SK-N-SH (cell line): Measurements from ENCODE around the gene XPR1. TPM values are rescaled to one million over a fixed set of nuclear protein-coding genes. Genes with fewer than 3 reads are reported as not detected.

Source experiments
- CTCF ChIA-PET: fragments of 300-600, 350-600 bp; formaldehyde crosslinking; extraction: SDS; loops from one replicate; lab custom pipeline; 2021; lab: Yijun Ruan, JAX
- POLR2A ChIA-PET: fragments of 350-600 bp; sonication (Branson Sonifier 250); formaldehyde crosslinking; extraction: SDS; loops from one replicate; lab custom pipeline; 2020; ENCODE audit warnings: antibody characterized with exemption, inconsistent platforms; lab: Yijun Ruan, JAX
- DNase-seq: peaks from one replicate; pipeline ENCODE4 v3.0.0; 2012
- H2AFZ ChIP-seq: fragments of 200-600 bp; sonication (generic); 2 replicates; pipeline ENCODE4 v1.8.1; 2016; ENCODE audit warnings: antibody characterized with exemption, mild to moderate bottlenecking, low read depth
- H3F3A ChIP-seq: fragments of 200-600 bp; sonication (generic); replicated peaks from 2 replicates; pipeline ENCODE3; 2016; ENCODE audit warnings: antibody characterized with exemption, mild to moderate bottlenecking; ENCODE audit not compliant: insufficient read depth
- H3K27ac ChIP-seq, 2 experiments: fragments of 200-500 bp in 1 of 2; fragments of 200-600 bp in 1 of 2; sonication (Bioruptor generic) in 1 of 2; sonication (generic), shearing (Covaris generic) in 1 of 2; 2 replicates each; pipeline versions ENCODE4 v1.5.1 to v1.6.1; 2014 to 2016; ENCODE audit warnings: low read depth in 2 of 2, inconsistent platforms in 1 of 2, low read length in 1 of 2, mild to moderate bottlenecking in 1 of 2, mixed read lengths in 1 of 2
- H3K27me3 ChIP-seq: fragments of 200-600 bp; sonication (generic), shearing (Covaris generic); 2 replicates; pipeline ENCODE4 v1.6.1; 2016; ENCODE audit warnings: mixed run types; ENCODE audit not compliant: insufficient read depth
- H3K36me3 ChIP-seq, 2 experiments: fragments of 200-500 bp in 1 of 2; fragments of 200-600 bp in 1 of 2; sonication (Bioruptor generic) in 1 of 2; sonication (generic) in 1 of 2; replicated peaks in 1 of 2; 2 replicates each; pipeline versions ENCODE3 to v1.5.1; 2014 to 2016; ENCODE audit warnings: low read length in 1 of 2, mild to moderate bottlenecking in 1 of 2; ENCODE audit not compliant: insufficient read depth in 2 of 2, control insufficient read depth in 1 of 2
- H3K4me1 ChIP-seq, 2 experiments: fragments of 200-500 bp in 1 of 2; fragments of 200-600 bp in 1 of 2; sonication (Bioruptor generic) in 1 of 2; sonication (generic), shearing (Covaris generic) in 1 of 2; 2 replicates each; pipeline versions ENCODE4 v1.5.1 to v1.6.1; 2014 to 2016; ENCODE audit warnings: low read depth in 1 of 2, low read length in 1 of 2, mixed run types in 1 of 2; ENCODE audit not compliant: insufficient read depth in 2 of 2, control insufficient read depth in 1 of 2
- H3K4me2 ChIP-seq: fragments of 200-600 bp; sonication (generic), shearing (Covaris generic); 2 replicates; pipeline ENCODE4 v1.6.1; 2017; ENCODE audit warnings: mixed run types
- H3K4me3 ChIP-seq, 2 experiments: fragments of 200-500 bp in 1 of 2; fragments of 200-600 bp in 1 of 2; sonication (Bioruptor generic) in 1 of 2; sonication (generic), shearing (Covaris generic) in 1 of 2; 2 replicates each; pipeline versions ENCODE4 v1.5.1 to v1.8.1; 2014 to 2016; ENCODE audit warnings: low read depth in 2 of 2, inconsistent platforms in 1 of 2, low read length in 1 of 2, mild to moderate bottlenecking in 1 of 2, mixed read lengths in 1 of 2, moderate library complexity in 1 of 2
- H3K79me2 ChIP-seq: fragments of 200-600 bp; sonication (generic); 2 replicates; pipeline ENCODE4 v1.8.1; 2017; ENCODE audit warnings: mild to moderate bottlenecking; ENCODE audit not compliant: insufficient read depth
- H3K9ac ChIP-seq: fragments of 200-600 bp; sonication (generic); 2 replicates; pipeline ENCODE4 v1.6.1; 2017; ENCODE audit warnings: mixed run types
- H3K9me2 ChIP-seq: fragments of 200-600 bp; sonication (generic); 2 replicates; pipeline ENCODE4 v1.6.1; 2017; ENCODE audit warnings: mixed run types
- H3K9me3 ChIP-seq: fragments of 200-600 bp; sonication (generic); 2 replicates; pipeline ENCODE4 v1.6.1; 2017; ENCODE audit warnings: mixed run types, mild to moderate bottlenecking, moderate library complexity
- H4K20me1 ChIP-seq: fragments of 200-600 bp; sonication (generic); 2 replicates; pipeline ENCODE4 v1.6.1; 2017; ENCODE audit warnings: mild to moderate bottlenecking, mixed run types; ENCODE audit not compliant: insufficient read depth
- CHD2 ChIP-seq: fragments of 150-350 bp; IDR thresholded peaks from 2 replicates; pipeline ENCODE4 v1.6.1; 2018; ENCODE audit warnings: low read length; ENCODE audit not compliant: partially characterized antibody
- ELF1 ChIP-seq: IDR thresholded peaks from 2 replicates; pipeline ENCODE4 v1.4.0; 2012
- EZH2phosphoT487 ChIP-seq: fragments of 200-600 bp; sonication (generic); IDR thresholded peaks from 2 replicates; pipeline ENCODE4 v1.6.1; 2017; ENCODE audit warnings: low read depth, mixed run types, mild to moderate bottlenecking, antibody characterized with exemption, moderate library complexity, borderline replicate concordance
- FOXJ3 ChIP-seq: sonication (generic); formaldehyde crosslinking; IDR thresholded peaks from 2 replicates; pipeline ENCODE4 v1.5.1; 2020; ENCODE audit warnings: mild to moderate bottlenecking, missing genetic modification reagents
- FOXM1 ChIP-seq: IDR thresholded peaks from 2 replicates; pipeline ENCODE4 v1.4.0; 2012; ENCODE audit warnings: low read depth, mild to moderate bottlenecking
- MEF2A ChIP-seq: IDR thresholded peaks from 2 replicates; pipeline ENCODE4 v1.4.0; 2012; ENCODE audit warnings: low read depth, borderline replicate concordance
- MXI1 ChIP-seq: IDR thresholded peaks from 2 replicates; pipeline ENCODE4 v1.6.1; 2012; ENCODE audit warnings: mild to moderate bottlenecking, low read depth, low read length, improper control_type of control experiment
- NFIC ChIP-seq: IDR thresholded peaks from 2 replicates; pipeline ENCODE4 v1.4.0; 2012; ENCODE audit warnings: borderline replicate concordance
- NRF1 ChIP-seq: IDR thresholded peaks from 2 replicates; pipeline ENCODE4 v1.6.1; 2012; ENCODE audit warnings: low read depth, mild to moderate bottlenecking, low read length
- PBX3 ChIP-seq: IDR thresholded peaks from 2 replicates; pipeline ENCODE4; 2012
- POLR2AphosphoS5 ChIP-seq: IDR thresholded peaks from 2 replicates; pipeline ENCODE4 v1.6.1; 2012; ENCODE audit warnings: low read depth, low read length
- RAD21 ChIP-seq: IDR thresholded peaks from 2 replicates; pipeline ENCODE4 v1.6.1; 2012; ENCODE audit warnings: mild to moderate bottlenecking, low read length
- RFX5 ChIP-seq: IDR thresholded peaks from 2 replicates; pipeline ENCODE4 v1.6.1; 2012; ENCODE audit warnings: mild to moderate bottlenecking, improper control_type of control experiment, low read length
- RXRA ChIP-seq: IDR thresholded peaks from 2 replicates; pipeline ENCODE4 v1.4.0; 2012; ENCODE audit warnings: low read depth, mild to moderate bottlenecking, borderline replicate concordance
- SIN3A ChIP-seq: IDR thresholded peaks from 2 replicates; pipeline ENCODE4 v1.6.1; 2012; ENCODE audit warnings: low read depth, mild to moderate bottlenecking, low read length, moderate library complexity, borderline replicate concordance
- TAF1 ChIP-seq: IDR thresholded peaks from 2 replicates; pipeline ENCODE4 v1.6.1; 2012; ENCODE audit warnings: low read depth, mild to moderate bottlenecking, low read length, moderate library complexity, borderline replicate concordance
- USF1 ChIP-seq: IDR thresholded peaks from 2 replicates; pipeline ENCODE4 v1.4.0; 2012; ENCODE audit warnings: low read depth, borderline replicate concordance
- YY1 ChIP-seq: IDR thresholded peaks from 2 replicates; pipeline ENCODE4 v1.4.0; 2012; ENCODE audit warnings: low read depth, mild to moderate bottlenecking
- ZBTB33 ChIP-seq: IDR thresholded peaks from 2 replicates; pipeline ENCODE4 v1.4.0; 2012; ENCODE audit warnings: low read depth, borderline replicate concordance
- WGBS: methylation state at CpG from one replicate; pipeline ENCODE4 v1.1.6; 2017; ENCODE audit warnings: low lambda C conversion rate; 5-methylcytosine and 5-hydroxymethylcytosine counted together
- polyA plus RNA-seq, 3 experiments: library from polyadenylated mRNA; depleted of rRNA; stranded (reverse); fragments of >200 nt; gene quantifications; 2 replicates each; pipeline ENCODE4 v1.2.3, GENCODE V29; 2012
- TF ChIP-seq, protein P1 (sequence below): IDR thresholded peaks from 2 replicates; pipeline ENCODE4 v1.6.1; 2012; ENCODE audit warnings: mild to moderate bottlenecking, low read depth, low read length, moderate library complexity

XPR1 gene
- polyA plus RNA-seq, 1 of the 3 experiments (the other 2 are of a cell fraction) = 7.9 TPM

GRCh38 chr1:180754453-180754852 is 122.6 kb downstream of the XPR1 start:
- H3K4me3 ChIP-seq = no peak overlapping the region
- no peaks in the 10 kb centered on the region for H3K4me1 ChIP-seq
- no peak overlapping the region for H2AFZ ChIP-seq
- DNase-seq = no peak
- H3K9me2 ChIP-seq = no peaks in the 10 kb centered on the region; the same call in 1 of the 2 replicates
- H3K4me2 ChIP-seq = no peak overlapping the region
- TF ChIP-seq YY1 (no peak), EZH2phosphoT487 (no peak), FOXM1 (no peak), MXI1 (no peak), POLR2AphosphoS5 (no peak), RFX5 (no peak), ZBTB33 (no peak), USF1 (no peak), ELF1 (no peak)
- TF ChIP-seq, protein P1, sequence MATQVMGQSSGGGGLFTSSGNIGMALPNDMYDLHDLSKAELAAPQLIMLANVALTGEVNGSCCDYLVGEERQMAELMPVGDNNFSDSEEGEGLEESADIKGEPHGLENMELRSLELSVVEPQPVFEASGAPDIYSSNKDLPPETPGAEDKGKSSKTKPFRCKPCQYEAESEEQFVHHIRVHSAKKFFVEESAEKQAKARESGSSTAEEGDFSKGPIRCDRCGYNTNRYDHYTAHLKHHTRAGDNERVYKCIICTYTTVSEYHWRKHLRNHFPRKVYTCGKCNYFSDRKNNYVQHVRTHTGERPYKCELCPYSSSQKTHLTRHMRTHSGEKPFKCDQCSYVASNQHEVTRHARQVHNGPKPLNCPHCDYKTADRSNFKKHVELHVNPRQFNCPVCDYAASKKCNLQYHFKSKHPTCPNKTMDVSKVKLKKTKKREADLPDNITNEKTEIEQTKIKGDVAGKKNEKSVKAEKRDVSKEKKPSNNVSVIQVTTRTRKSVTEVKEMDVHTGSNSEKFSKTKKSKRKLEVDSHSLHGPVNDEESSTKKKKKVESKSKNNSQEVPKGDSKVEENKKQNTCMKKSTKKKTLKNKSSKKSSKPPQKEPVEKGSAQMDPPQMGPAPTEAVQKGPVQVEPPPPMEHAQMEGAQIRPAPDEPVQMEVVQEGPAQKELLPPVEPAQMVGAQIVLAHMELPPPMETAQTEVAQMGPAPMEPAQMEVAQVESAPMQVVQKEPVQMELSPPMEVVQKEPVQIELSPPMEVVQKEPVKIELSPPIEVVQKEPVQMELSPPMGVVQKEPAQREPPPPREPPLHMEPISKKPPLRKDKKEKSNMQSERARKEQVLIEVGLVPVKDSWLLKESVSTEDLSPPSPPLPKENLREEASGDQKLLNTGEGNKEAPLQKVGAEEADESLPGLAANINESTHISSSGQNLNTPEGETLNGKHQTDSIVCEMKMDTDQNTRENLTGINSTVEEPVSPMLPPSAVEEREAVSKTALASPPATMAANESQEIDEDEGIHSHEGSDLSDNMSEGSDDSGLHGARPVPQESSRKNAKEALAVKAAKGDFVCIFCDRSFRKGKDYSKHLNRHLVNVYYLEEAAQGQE = no peak
- H3K9ac ChIP-seq = no peak overlapping the region
- 95% methylated on average over 7 of the region's 7 CpGs for WGBS
- no peaks in the 10 kb centered on the region for H3K27me3 ChIP-seq
- H3K79me2 ChIP-seq = peaks cover 8% of the 10 kb centered on the region; the same call in 1 of the 2 replicates
- ChIA-PET POLR2A (no interaction called here), CTCF (no interaction called here)
- 0 out of 2 replicates have a peak, but pooled peaks cover 3% of the 10 kb centered on the region for H3K9me3 ChIP-seq
- peaks cover 5% of the 10 kb centered on the region for H3F3A ChIP-seq
- H4K20me1 ChIP-seq = no peaks in the 10 kb centered on the region
- no peak overlapping the region for H3K27ac ChIP-seq
- H3K36me3 ChIP-seq = peaks cover 0 to 3% of the 10 kb centered on the region in 2 experiments

DNA sequence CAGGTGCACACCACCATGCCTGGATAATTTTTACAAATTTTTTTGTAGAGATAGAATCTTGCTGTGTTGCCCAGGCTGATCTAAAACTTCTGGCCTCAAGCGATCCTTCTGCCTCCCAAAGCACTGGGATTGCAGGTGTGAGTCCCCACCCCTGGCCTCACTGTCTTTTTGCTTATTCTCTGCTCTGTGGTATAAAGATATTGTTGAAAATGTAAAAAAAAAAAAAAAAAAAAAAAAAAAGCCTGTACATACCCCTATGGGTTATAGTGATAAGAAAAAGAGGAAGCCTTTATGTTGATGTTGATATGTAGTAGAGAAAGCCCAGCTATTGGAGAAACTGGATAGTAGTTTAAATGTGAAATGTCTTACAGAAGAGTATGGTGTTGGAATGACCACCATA is 125.8 kb downstream of the XPR1 start:
- peaks cover 5% of the 10 kb centered on the region for H3F3A ChIP-seq
- POLR2A ChIA-PET = no interaction called here
- H3K4me1 ChIP-seq = no peaks in the 10 kb centered on the region
- no peak overlapping the region for H3K27ac ChIP-seq
- no peaks in the 10 kb centered on the region for H3K36me3 ChIP-seq
- H3K9me2 ChIP-seq = no peaks in the 10 kb centered on the region; the same call in 1 of the 2 replicates
- H3K79me2 ChIP-seq = 0 out of 2 replicates have a peak, but pooled peaks cover 3% of the 10 kb centered on the region
- H3K27me3 ChIP-seq = no peaks in the 10 kb centered on the region
- 83% methylated on average over 1 of the region's 1 CpG for WGBS
- H3K4me2 ChIP-seq = no peak overlapping the region
- no peak overlapping the region for H3K4me3 ChIP-seq
- CTCF ChIA-PET = interaction anchor here (0.7 kb wide), 1 partner anchor 11 kb away, joined by 3 read pairs; no protein-coding TSS in a partner anchor
- H3K9ac ChIP-seq = no peak overlapping the region
- H3K9me3 ChIP-seq = no peaks in the 10 kb centered on the region
- no peak overlapping the region for H2AFZ ChIP-seq
- DNase-seq = no peak
- H4K20me1 ChIP-seq = no peaks in the 10 kb centered on the region
- TF ChIP-seq NFIC (no peak), FOXJ3 (CRISPR knock-in tag) (no peak), RAD21 (no peak), MEF2A (no peak), CHD2 (no peak), NRF1 (no peak), PBX3 (no peak), ELF1 (no peak), TAF1 (no peak), SIN3A (no peak), MXI1 (no peak), EZH2phosphoT487 (no peak), USF1 (no peak), RXRA (no peak), FOXM1 (no peak)
